Measurements from ENCODE around the gene CRYGS.
A peak's percentile ranks its signal among the peaks of the same experiment; 100 is the strongest.

GRCh38 chr3:186529201-186529999, 14.8 kb downstream of the CRYGS start:
- TF ChIP-seq POLR2AphosphoS5 (IDR thresholded peaks at IDR 0.05) = peak in 1 of 3 donors; percentile 36
- TF ChIP-seq CTCF (IDR thresholded peaks at IDR 0.05 in 8 of 11, conservative IDR thresholded peaks at IDR 0.05 in 3 of 11) = no peak
- TF ChIP-seq POLR2A (IDR thresholded peaks at IDR 0.05) = no peak

Measured in spleen (tissue), 7 donors.